Hepatocyte (in vitro differentiated cells): ENCODE results near the gene AURKAIP1.

Source experiments
- CTCF ChIP-seq: fragments of 200-600 bp; sonication (generic); IDR thresholded peaks from 2 replicates; pipeline ENCODE4 v1.5.1; 2016; ENCODE audit warnings: antibody characterized with exemption, mild to moderate bottlenecking; ENCODE audit not compliant: poor library complexity
- EZH2 ChIP-seq: fragments of 200-600 bp; sonication (generic); IDR thresholded peaks from 2 replicates; pipeline ENCODE4 v1.6.1; 2016; ENCODE audit warnings: antibody characterized with exemption, mild to moderate bottlenecking, borderline replicate concordance

GRCh38 chr1:1388078-1388472 is 13.1 kb upstream of the AURKAIP1 start:
- TF ChIP-seq CTCF (no peak), EZH2 (no peak)
